Ovary (tissue), 3 donors: ENCODE data around the gene KLHDC7A.

Experiments
- EP300 ChIP-seq: sonication (generic); formaldehyde crosslinking; IDR thresholded peaks from one replicate; pipeline ENCODE4 v1.6.1; 2017; ENCODE audit warnings: antibody characterized with exemption
- POLR2A ChIP-seq: fragments of 450-650 bp; IDR thresholded peaks from one replicate; pipeline ENCODE4 v1.6.1; 2017; ENCODE audit warnings: antibody characterized with exemption, mild to moderate bottlenecking, moderate library complexity
- TF ChIP-seq, protein P1 (sequence below), 3 donors: fragments of 450-650 bp in 2 of 3; fragments of 200-600 bp in 1 of 3; IDR thresholded peaks; one replicate each; pipeline versions ENCODE4 v1.5.1 to v1.8.0; 2016 to 2022; ENCODE audit warnings: antibody characterized with exemption in 3 of 3, mild to moderate bottlenecking in 1 of 3
- donor health status: DM: no; HTN: no; CAD: no.

DNA sequence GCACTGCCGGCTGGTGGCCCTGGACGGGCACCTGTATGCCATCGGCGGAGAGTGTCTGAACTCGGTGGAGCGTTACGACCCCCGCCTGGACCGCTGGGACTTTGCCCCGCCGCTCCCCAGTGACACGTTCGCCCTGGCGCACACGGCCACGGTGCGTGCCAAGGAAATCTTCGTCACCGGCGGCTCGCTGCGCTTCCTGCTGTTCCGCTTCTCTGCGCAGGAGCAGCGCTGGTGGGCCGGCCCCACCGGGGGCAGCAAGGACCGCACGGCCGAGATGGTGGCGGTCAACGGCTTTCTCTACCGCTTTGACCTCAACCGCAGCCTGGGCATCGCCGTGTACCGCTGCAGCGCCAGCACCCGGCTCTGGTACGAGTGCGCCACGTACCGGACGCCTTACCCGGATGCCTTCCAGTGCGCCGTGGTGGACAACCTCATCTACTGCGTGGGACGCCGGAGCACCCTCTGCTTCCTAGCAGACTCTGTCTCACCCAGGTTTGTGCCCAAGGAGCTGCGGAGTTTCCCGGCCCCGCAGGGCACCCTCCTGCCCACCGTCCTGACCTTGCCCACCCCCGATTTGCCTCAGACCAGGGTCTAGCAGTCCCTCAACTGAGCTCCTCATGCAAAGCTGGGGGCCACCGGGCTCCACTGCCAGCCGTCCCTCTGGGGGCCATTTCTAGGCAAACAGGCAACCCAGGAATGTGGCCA, 2.1 kb downstream of the KLHDC7A start:
- TF ChIP-seq, protein P1, sequence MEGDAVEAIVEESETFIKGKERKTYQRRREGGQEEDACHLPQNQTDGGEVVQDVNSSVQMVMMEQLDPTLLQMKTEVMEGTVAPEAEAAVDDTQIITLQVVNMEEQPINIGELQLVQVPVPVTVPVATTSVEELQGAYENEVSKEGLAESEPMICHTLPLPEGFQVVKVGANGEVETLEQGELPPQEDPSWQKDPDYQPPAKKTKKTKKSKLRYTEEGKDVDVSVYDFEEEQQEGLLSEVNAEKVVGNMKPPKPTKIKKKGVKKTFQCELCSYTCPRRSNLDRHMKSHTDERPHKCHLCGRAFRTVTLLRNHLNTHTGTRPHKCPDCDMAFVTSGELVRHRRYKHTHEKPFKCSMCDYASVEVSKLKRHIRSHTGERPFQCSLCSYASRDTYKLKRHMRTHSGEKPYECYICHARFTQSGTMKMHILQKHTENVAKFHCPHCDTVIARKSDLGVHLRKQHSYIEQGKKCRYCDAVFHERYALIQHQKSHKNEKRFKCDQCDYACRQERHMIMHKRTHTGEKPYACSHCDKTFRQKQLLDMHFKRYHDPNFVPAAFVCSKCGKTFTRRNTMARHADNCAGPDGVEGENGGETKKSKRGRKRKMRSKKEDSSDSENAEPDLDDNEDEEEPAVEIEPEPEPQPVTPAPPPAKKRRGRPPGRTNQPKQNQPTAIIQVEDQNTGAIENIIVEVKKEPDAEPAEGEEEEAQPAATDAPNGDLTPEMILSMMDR (IDR thresholded peaks at IDR 0.05), result no peak
- TF ChIP-seq POLR2A (no peak), EP300 (no peak)
